OCI-LY3 (cell line): ENCODE results near the gene ERCC8.

ENCODE experiments used
- H2AFZ ChIP-seq: fragments of 200-600, 300-600 bp; shearing (Covaris generic); 2 replicates; pipeline ENCODE4 v1.6.0; 2014; ENCODE audit warnings: antibody characterized with exemption, low read depth, low read length
- H3K27ac ChIP-seq: fragments of 200-600, 300-600 bp; sonication (generic); 2 replicates; pipeline ENCODE4 v1.5.1; 2014; ENCODE audit warnings: mild to moderate bottlenecking, low read length, moderate library complexity, mixed read lengths
- H3K27me3 ChIP-seq: fragments of 200-600, 300-600 bp; sonication (generic); 2 replicates; pipeline ENCODE4 v1.6.1; 2014; ENCODE audit warnings: low read depth, low read length, mixed read lengths
- H3K36me3 ChIP-seq: fragments of 200-600, 300-600 bp; sonication (generic); replicated peaks from 2 replicates; pipeline ENCODE3; 2014; ENCODE audit warnings: low read depth, low read length, mixed read lengths
- H3K4me1 ChIP-seq: fragments of 300-600, 200-600 bp; sonication (generic); 2 replicates; pipeline ENCODE4 v1.6.1; 2014; ENCODE audit warnings: low read length, mixed read lengths
- H3K4me2 ChIP-seq: fragments of 200-600, 300-600 bp; sonication (generic); 2 replicates; pipeline ENCODE4 v1.6.1; 2014; ENCODE audit warnings: low read length, mixed read lengths
- H3K4me3 ChIP-seq: fragments of 300-600, 200-600 bp; sonication (generic); 2 replicates; pipeline ENCODE4 v1.5.1; 2014; ENCODE audit warnings: antibody characterized with exemption, mild to moderate bottlenecking, low read length, moderate library complexity
- H3K79me2 ChIP-seq: fragments of 300-600, 200-600 bp; shearing (Covaris generic); 2 replicates; pipeline ENCODE4 v1.6.1; 2014; ENCODE audit warnings: mild to moderate bottlenecking, low read length, mixed read lengths
- H3K9ac ChIP-seq: fragments of 300-600, 200-600 bp; shearing (Covaris generic); 2 replicates; pipeline ENCODE4 v1.6.0; 2014; ENCODE audit warnings: mild to moderate bottlenecking, low read length, moderate library complexity
- H3K9me3 ChIP-seq: fragments of 200-600, 300-600 bp; shearing (Covaris generic); 2 replicates; pipeline ENCODE4 v1.6.1; 2014; ENCODE audit warnings: low read length, mixed read lengths; ENCODE audit not compliant: insufficient read depth
- H4K20me1 ChIP-seq: fragments of 200-600, 300-600 bp; sonication (generic); 2 replicates; pipeline ENCODE4 v1.6.1; 2016; ENCODE audit warnings: low read length, mixed read lengths; ENCODE audit not compliant: insufficient read depth
- CTCF ChIP-seq: fragments of 200-600, 300-600 bp; sonication (generic); IDR thresholded peaks from 2 replicates; pipeline ENCODE4 v1.5.1; 2014; ENCODE audit warnings: antibody characterized with exemption, low read length, low read depth
- EZH2phosphoT487 ChIP-seq: fragments of 200-600 bp; shearing (Covaris generic); IDR thresholded peaks from 2 replicates; pipeline ENCODE4 v1.6.1; 2018; ENCODE audit warnings: antibody characterized with exemption, mixed run types, low read depth

Gene ERCC8

GRCh38 chr5:60959156-60959555 lies 14.3 kb upstream of the ERCC8 start:
- Histone ChIP-seq H4K20me1 (no peaks in the 10 kb centered on the region), H3K4me1 (peaks cover 6% of the 10 kb centered on the region), H3K4me3 (no peak overlapping the region), H3K9me3 (no peaks in the 10 kb centered on the region), H3K79me2 (peaks cover 21% of the 10 kb centered on the region), H3K4me2 (no peak overlapping the region), H3K36me3 (no peaks in the 10 kb centered on the region), H3K9ac (no peak overlapping the region), H3K27ac (no peak overlapping the region), H3K27me3 (no peaks in the 10 kb centered on the region), H2AFZ (no peak overlapping the region)
- no peak for TF ChIP-seq EZH2phosphoT487
- TF ChIP-seq CTCF: peak; percentile 41

GRCh38 chr5:60958712-60959111 lies 13.8 kb upstream of the ERCC8 start:
- Histone ChIP-seq H3K27me3 (no peaks in the 10 kb centered on the region), H3K9ac (no peak overlapping the region), H3K4me1 (peaks cover 6% of the 10 kb centered on the region), H3K36me3 (no peaks in the 10 kb centered on the region), H3K79me2 (peaks cover 25% of the 10 kb centered on the region), H4K20me1 (no peaks in the 10 kb centered on the region), H3K4me2 (no peak overlapping the region), H3K4me3 (no peak overlapping the region), H3K9me3 (no peaks in the 10 kb centered on the region), H2AFZ (no peak overlapping the region), H3K27ac (no peak overlapping the region)
- no peak for TF ChIP-seq CTCF
- TF ChIP-seq EZH2phosphoT487: no peak

GRCh38 chr5:60958088-60958487 lies 13.2 kb upstream of the ERCC8 start:
- no peak for TF ChIP-seq EZH2phosphoT487
- TF ChIP-seq CTCF: no peak
- Histone ChIP-seq H3K79me2 (peaks cover 27% of the 10 kb centered on the region), H2AFZ (no peak overlapping the region), H3K36me3 (no peaks in the 10 kb centered on the region), H3K9me3 (no peaks in the 10 kb centered on the region), H3K4me2 (no peak overlapping the region), H3K9ac (no peak overlapping the region), H4K20me1 (no peaks in the 10 kb centered on the region), H3K4me1 (peaks cover 6% of the 10 kb centered on the region), H3K4me3 (no peak overlapping the region), H3K27ac (no peak overlapping the region), H3K27me3 (no peaks in the 10 kb centered on the region)

- Histone ChIP-seq H3K4me3 (no peak overlapping the region), H2AFZ (no peak overlapping the region), H3K27ac (no peak overlapping the region), H3K79me2 (peaks cover 28% of the 10 kb centered on the region), H3K27me3 (no peaks in the 10 kb centered on the region), H4K20me1 (no peaks in the 10 kb centered on the region), H3K4me2 (no peak overlapping the region), H3K36me3 (no peaks in the 10 kb centered on the region), H3K9ac (no peak overlapping the region), H3K9me3 (no peaks in the 10 kb centered on the region), H3K4me1 (peaks cover 2% of the 10 kb centered on the region)
- TF ChIP-seq CTCF (no peak), EZH2phosphoT487 (no peak)
Measured at GRCh38 chr5:60955239-60955638, 10.4 kb upstream of the ERCC8 start.
